GM21528 (cell line): ENCODE results near the gene MGAT3.

ENCODE experiments used
- ATAC-seq: cut with Tn5 transposase; IDR thresholded peaks from one replicate; pipeline ENCODE4 v1.9.1; 2021; ENCODE audit warnings: mild to moderate bottlenecking, moderate library complexity; ENCODE audit not compliant: unreplicated experiment, low FRiP score

Gene MGAT3

GRCh38 chr22:39470451-39471291 lies 13.9 kb downstream of the MGAT3 start:
- no peak for ATAC-seq

DNA sequence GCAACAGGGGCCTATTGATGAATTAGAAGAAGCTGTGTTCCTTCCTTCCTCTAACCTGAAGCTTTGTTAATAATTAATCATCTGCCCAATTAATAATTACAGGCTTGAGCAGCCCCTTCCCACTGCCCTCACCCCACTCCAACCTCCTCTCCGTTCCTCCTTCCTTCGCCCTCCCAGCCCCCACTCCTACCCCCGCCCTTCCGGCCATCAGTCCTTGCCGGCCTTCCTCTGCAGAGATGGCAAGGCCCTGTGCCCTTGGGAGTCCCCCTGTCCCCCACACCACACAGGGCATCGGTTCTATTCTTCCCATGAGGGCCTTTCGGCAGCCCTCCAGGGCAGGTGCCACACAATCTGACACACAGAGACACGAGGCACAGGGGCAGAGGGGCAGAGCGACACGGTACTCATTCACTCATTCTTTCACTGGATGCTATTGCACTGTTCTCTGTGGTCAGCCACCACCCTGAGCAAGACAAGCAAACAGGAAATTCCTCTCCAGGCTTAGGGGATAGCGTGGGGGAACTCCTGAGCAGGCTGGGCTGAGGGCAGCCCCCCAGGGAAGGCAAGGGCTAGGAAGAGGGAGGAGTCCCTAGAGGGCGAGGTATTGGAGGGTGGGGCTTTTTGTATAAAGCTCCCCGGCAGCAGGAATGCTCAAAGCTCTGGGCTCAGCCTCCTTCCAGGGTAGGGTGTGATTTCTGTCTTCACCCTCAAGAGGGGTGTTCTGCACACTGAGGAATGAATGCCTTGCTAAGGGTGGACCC lies 14.7 kb downstream of the MGAT3 start:
- ATAC-seq = peak; percentile 49

DNA sequence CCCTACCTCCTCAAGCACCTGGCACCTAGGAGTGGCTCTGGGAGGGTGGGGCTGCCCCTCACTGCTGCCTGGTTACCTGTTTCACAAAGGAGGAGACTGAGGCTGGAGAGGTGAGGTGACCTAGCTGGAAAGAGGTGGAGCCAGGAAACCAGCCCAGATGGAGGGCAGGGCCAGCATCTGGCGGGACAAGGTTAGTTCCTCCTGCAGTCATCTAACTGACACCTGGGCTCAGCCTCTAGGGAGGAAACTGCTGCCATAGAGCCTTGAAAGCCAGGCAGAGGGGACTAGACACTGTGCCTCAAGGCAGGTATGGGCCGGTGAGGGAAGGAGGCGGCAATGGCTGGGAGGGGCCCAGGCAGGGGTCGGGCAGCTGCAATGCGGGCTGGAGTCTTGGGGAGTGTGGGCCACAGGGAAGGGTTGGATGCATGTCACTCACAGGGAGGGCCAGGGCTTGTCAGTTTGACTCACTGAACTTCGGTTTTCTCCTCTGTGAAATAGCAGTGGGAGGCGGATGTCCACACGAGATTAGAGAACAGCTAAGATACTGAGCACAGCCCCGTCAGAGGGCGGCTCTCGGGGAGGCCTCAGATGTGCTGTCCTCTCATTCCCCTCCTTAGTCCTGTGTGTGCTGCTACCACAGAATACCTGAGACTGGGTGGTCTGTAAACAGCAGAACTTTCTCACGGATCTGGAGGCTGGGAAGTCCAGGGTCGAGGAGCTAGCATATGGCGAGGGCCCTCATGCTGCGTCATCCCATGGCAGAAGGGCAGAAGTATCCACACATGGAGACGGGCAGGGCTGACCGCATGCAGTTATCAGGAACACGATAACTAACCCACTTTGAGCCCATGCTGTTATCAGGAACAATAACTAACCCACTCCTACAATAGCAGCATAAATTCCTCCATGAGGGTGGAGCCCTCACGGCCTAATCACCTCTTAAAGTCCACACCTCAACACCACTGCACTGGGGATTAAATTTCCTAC lies 16.1 kb downstream of the MGAT3 start:
- no peak for ATAC-seq

GRCh38 chr22:39473851-39474250 lies 17.0 kb downstream of the MGAT3 start:
- no peak for ATAC-seq

GRCh38 chr22:39474351-39475111 lies 17.7 kb downstream of the MGAT3 start:
- ATAC-seq = no peak

DNA sequence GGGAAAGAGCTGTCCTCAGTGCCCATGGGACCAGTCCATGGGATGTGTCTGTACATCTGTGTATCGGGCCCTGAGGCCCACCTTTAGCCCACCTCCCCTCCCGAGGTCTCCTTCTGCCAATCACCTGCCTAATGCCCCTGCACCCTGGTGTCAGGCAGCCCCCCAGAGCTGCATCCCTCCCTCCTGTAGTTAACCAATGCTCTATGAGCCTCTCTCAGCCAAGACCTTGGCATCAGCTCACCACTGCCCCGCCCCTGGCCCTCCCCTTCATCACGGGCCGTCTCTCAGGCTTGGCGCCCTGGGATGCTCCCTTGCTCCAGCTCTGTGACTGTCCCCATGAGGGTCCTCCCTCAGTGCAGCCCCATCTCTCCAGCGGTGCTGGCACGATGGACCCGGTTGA lies 18.5 kb downstream of the MGAT3 start:
- ATAC-seq = no peak

DNA sequence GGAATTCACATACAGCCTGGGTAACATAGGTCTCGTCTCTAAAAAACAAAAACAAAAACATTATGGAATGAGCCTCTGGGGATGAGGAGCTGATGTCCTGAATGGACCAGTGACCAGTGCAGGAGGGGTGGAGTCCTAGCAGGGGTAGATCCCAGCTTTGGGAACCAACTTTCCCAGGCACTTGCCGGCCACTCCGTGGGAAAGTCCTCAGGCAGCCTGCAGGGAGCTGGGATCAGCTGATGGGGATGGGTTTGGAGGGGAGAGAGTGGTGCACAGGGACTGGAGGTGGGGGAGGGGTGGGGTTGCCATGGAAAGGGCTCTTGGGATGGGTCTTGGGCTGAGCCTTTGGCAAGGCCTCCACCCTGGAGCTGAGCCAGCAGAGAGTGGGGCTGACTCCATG lies 19.1 kb downstream of the MGAT3 start:
- ATAC-seq = no peak

DNA sequence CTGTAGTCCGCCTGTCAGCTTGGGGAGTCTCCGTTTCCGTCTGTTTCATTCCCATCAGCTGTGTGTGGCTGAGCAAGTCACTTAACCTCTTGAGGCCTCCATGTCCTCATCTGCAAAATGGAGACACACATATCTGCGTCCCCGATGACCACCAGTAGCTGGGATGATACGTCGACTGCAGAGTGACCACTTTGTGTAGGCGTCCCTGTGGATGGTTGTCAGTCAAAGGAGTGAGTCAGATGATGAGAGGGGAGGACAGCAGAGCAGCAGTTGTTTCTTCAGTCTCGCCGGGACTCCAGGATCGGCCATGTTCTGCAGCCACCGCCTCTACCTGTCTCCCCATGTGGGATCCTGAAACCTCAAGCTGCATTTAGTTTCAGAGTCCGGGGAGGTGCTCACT lies 19.9 kb downstream of the MGAT3 start:
- ATAC-seq = no peak

DNA sequence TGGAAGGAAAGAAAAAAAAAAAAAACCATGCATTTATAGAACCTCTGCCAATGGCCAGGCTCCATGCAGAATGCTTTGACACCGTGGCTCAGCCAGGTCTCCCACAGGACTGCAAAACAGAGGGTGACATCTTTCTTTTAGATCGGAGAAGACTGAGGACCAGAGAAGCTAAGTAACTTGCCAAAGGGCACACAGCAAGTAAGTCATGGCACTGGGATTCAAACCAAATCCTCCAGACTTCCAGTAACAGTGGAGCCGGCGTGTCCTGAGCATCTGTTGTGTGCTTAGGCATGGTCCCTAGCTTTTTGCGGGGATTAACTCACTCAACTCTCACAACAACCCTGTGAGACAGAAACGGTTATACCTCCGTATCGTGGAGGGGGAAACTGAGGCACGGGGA lies 20.7 kb downstream of the MGAT3 start:
- no peak for ATAC-seq

DNA sequence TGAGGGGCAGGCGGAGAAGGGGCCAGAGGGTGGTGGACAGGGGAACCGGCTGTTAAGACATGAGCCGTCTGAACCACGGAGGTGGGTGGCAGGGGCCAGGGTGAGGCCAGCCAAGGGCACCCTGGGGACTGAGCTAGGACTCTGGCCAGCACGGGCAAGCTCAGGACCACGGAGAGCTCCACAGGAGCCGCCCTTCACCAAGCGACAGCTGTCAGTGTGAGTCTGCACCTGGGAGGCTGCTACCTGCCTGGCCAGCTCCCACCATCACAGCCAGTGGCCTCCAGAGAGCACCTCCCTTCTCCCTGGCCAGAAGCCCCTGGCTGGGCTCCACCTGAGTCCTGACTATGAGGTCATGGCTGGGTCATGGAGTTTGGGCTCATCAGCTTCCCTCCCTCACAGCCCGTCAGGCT lies 21.6 kb downstream of the MGAT3 start:
- ATAC-seq = no peak

- no peak for ATAC-seq
These were observed 22.4 kb downstream of the MGAT3 start for GRCh38 chr22:39479254-39479653.

GRCh38 chr22:39480557-39480956 lies 23.7 kb downstream of the MGAT3 start:
- no peak for ATAC-seq

DNA sequence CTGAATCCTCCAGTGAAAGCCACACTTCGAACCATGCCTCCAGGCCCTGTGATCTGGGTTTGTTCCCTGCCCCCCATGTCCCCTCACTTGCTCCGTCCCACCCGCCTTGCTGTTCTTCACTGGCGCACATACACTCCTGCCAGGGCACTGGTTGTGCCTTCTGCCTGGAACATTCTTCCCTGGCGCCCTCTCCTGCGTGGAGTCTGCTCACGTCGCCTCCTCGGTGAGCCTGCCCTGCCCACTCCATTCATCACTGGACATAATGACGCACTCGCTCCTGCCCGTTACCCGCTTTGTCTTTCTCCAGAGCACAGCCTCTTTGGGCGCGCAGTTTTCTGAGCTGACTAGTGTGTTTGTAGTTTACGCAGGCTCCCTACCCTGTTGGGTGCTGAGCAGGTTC lies 24.2 kb downstream of the MGAT3 start:
- ATAC-seq = no peak

- no peak for ATAC-seq
These were observed 24.8 kb downstream of the MGAT3 start for GRCh38 chr22:39481595-39481994.

GRCh38 chr22:39482768-39483167 lies 26.0 kb downstream of the MGAT3 start:
- ATAC-seq = no peak

- ATAC-seq = no peak
These were observed 30.4 kb downstream of the MGAT3 start for GRCh38 chr22:39486951-39487825.

DNA sequence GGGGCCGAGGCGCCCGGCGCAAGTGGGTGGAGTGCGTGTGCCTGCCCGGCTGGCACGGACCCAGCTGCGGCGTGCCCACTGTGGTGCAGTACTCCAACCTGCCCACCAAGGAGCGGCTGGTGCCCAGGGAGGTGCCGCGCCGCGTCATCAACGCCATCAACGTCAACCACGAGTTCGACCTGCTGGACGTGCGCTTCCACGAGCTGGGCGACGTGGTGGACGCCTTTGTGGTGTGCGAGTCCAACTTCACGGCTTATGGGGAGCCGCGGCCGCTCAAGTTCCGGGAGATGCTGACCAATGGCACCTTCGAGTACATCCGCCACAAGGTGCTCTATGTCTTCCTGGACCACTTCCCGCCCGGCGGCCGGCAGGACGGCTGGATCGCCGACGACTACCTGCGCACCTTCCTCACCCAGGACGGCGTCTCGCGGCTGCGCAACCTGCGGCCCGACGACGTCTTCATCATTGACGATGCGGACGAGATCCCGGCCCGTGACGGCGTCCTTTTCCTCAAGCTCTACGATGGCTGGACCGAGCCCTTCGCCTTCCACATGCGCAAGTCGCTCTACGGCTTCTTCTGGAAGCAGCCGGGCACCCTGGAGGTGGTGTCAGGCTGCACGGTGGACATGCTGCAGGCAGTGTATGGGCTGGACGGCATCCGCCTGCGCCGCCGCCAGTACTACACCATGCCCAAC lies 31.2 kb downstream of the MGAT3 start:
- no peak for ATAC-seq

DNA sequence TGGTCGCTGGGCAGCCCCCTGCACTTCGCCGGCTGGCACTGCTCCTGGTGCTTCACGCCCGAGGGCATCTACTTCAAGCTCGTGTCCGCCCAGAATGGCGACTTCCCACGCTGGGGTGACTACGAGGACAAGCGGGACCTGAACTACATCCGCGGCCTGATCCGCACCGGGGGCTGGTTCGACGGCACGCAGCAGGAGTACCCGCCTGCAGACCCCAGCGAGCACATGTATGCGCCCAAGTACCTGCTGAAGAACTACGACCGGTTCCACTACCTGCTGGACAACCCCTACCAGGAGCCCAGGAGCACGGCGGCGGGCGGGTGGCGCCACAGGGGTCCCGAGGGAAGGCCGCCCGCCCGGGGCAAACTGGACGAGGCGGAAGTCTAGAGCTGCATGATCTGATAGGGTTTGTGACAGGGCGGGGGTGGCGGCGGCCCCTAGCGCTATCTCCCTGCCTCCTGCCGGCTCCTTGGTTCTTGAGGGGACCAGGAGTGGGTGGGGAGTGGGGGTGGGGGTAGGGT lies 31.8 kb downstream of the MGAT3 start:
- no peak for ATAC-seq
